Lung microvascular endothelial cell (primary cell): Measurements from ENCODE around the gene LHX4. TPM values are rescaled to one million over a fixed set of nuclear protein-coding genes. Genes with fewer than 3 reads are reported as not detected.

ENCODE experiments used
- DNase-seq, 2 donors: peaks; one replicate each; pipeline versions ENCODE4 v3.0.0 to v3.0.0-alpha.2; 2010; ENCODE audit warnings: low read depth in 2 of 2
- total RNA-seq: library from RNA; depleted of rRNA; stranded (reverse); fragments of >200 nt; gene quantifications from 2 replicates; pipeline ENCODE4 v1.2.1, GENCODE V29; 2014

The LHX4 gene
- total RNA-seq, 1 donor from 2014 or later: not detected

GRCh38 chr1:180243517-180244221, 13.6 kb downstream of the LHX4 start:
- DNase-seq: no peak

GRCh38 chr1:180244840-180245239, 14.8 kb downstream of the LHX4 start:
- no peak for DNase-seq

GRCh38 chr1:180246579-180246978, 16.5 kb downstream of the LHX4 start:
- no peak for DNase-seq

GRCh38 chr1:180247061-180247460, 17.0 kb downstream of the LHX4 start:
- no peak for DNase-seq

GRCh38 chr1:180247580-180247979, 17.5 kb downstream of the LHX4 start:
- DNase-seq: no peak

- DNase-seq: no peak
Observed at GRCh38 chr1:180248176-180248575, 18.1 kb downstream of the LHX4 start.

GRCh38 chr1:180248731-180249681, 18.9 kb downstream of the LHX4 start:
- no peak for DNase-seq

GRCh38 chr1:180249725-180250498, 19.8 kb downstream of the LHX4 start:
- peak; percentile 25 to 84 for DNase-seq

GRCh38 chr1:180250499-180250770, 20.4 kb downstream of the LHX4 start:
- DNase-seq: no peak

- DNase-seq: no peak
Observed at GRCh38 chr1:180250883-180251509, 20.9 kb downstream of the LHX4 start.

GRCh38 chr1:180251526-180252305, 21.7 kb downstream of the LHX4 start:
- DNase-seq: no peak

GRCh38 chr1:180252638-180253536, 22.8 kb downstream of the LHX4 start:
- peak; percentile 70 to 74 for DNase-seq

- DNase-seq: no peak
Observed at GRCh38 chr1:180253585-180254495, 23.8 kb downstream of the LHX4 start.

GRCh38 chr1:180254496-180254819, 24.4 kb downstream of the LHX4 start:
- DNase-seq: no peak

GRCh38 chr1:180254854-180255253, 24.8 kb downstream of the LHX4 start:
- no peak for DNase-seq

GRCh38 chr1:180255536-180256340, 25.7 kb downstream of the LHX4 start:
- DNase-seq: peak in 1 of 2 donors; percentile 52

- no peak for DNase-seq
Observed at GRCh38 chr1:180256341-180257027, 26.4 kb downstream of the LHX4 start.
